HG02885 (cell line): ENCODE measurements around the gene UBAP1.
"Not testable (repeated sequence)": the region's sequence is repeated elsewhere in the genome, so short reads cannot be mapped to it uniquely, and the experiment has no call there.

Experiments
- ATAC-seq: cut with Tn5 transposase; IDR thresholded peaks from one replicate; pipeline ENCODE4 v1.9.1; 2021; ENCODE audit warnings: mild to moderate bottlenecking; ENCODE audit not compliant: unreplicated experiment, poor library complexity

The UBAP1 gene

GRCh38 chr9:34177593-34178435 is 1.0 kb upstream of the UBAP1 start:
- ATAC-seq, result no peak

GRCh38 chr9:34179213-34180136 is 632 bp downstream of the UBAP1 start:
- ATAC-seq, result no peak

- ATAC-seq, result no peak
Observed at GRCh38 chr9:34185778-34186551, 7.1 kb downstream of the UBAP1 start.

- no peak for ATAC-seq
Observed at GRCh38 chr9:34187891-34188240, 9.0 kb downstream of the UBAP1 start.

- no peak for ATAC-seq
Observed at GRCh38 chr9:34190996-34191892, 12.4 kb downstream of the UBAP1 start.

GRCh38 chr9:34195143-34195542 is 16.3 kb downstream of the UBAP1 start:
- no peak for ATAC-seq

- ATAC-seq, result not testable (repeated sequence)
Observed at GRCh38 chr9:34197286-34197685, 18.4 kb downstream of the UBAP1 start.

- no peak for ATAC-seq
Observed at GRCh38 chr9:34197756-34198711, 19.2 kb downstream of the UBAP1 start.

GRCh38 chr9:34200092-34200491 is 21.2 kb downstream of the UBAP1 start:
- ATAC-seq, result no peak

GRCh38 chr9:34203275-34203991 is 24.6 kb downstream of the UBAP1 start:
- ATAC-seq, result no peak

GRCh38 chr9:34203992-34204635 is 25.3 kb downstream of the UBAP1 start:
- ATAC-seq, result no peak

GRCh38 chr9:34205102-34205501 is 26.3 kb downstream of the UBAP1 start:
- ATAC-seq, result no peak

- ATAC-seq, result no peak
Observed at GRCh38 chr9:34206561-34206960, 27.7 kb downstream of the UBAP1 start.

- ATAC-seq, result no peak
Observed at GRCh38 chr9:34211395-34211794, 32.6 kb downstream of the UBAP1 start.

- not testable (repeated sequence) for ATAC-seq
Observed at GRCh38 chr9:34214354-34215000, 35.6 kb downstream of the UBAP1 start.

- no peak for ATAC-seq
Observed at GRCh38 chr9:34216325-34216724, 37.5 kb downstream of the UBAP1 start.

- ATAC-seq, result not testable (repeated sequence)
Observed at GRCh38 chr9:34217015-34217414, 38.2 kb downstream of the UBAP1 start.
